ENCODE data around the gene RIMKLB. TPM values are rescaled to one million over a fixed set of nuclear protein-coding genes. Genes with fewer than 3 reads are reported as not detected.

RIMKLB gene
- total RNA-seq, 1 donor from 2014 or later = 42.6 TPM

DNA sequence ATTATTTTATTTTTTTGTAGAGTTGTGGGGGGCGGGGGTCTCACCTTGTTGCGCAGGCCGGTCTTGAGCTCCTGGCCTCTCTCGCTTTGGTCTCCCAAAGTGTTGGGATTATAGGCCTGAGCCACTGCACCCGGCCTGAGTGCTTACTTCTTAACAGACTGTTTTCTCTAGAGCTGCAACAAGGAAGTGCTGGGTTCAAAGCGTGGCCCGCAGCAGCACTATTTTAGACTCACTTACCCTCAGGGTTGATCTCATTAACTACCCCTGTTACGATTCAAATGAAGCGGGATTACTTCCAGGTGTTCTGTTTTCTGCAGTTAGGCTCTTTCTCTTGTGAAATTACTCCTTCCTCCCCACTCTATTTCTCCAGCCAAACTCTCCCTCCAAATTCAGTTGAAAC is 133.3 kb downstream of the RIMKLB start:
- H3K4me3 ChIP-seq (ENCODE audit: low read depth, low read length) = no peak overlapping the region
- H3K36me3 ChIP-seq (ENCODE audit: control insufficient read depth, insufficient read depth, low read length) = no peaks in the 10 kb centered on the region

DNA sequence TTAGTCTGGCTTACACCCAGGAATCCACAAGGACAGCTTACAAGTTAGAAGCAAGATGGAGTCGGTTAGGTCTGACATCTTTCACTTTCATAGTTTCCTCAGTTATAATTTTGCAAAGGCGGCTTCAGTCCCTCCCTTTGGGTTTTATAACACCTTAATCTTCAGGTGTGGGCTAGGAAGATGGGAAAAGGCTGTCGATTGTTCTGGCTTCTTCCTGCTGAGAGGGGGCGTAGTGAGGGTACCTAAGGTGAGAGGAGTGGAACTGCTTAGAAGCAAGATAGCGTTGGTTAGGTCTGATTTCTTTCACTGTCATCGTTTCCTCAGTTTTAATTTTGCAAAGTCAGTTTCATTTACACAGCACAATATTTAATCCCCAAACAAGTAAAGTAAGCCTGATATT is 134.7 kb downstream of the RIMKLB start:
- FAIRE-seq (no peak), DNase-seq (ENCODE audit: low read depth) (no peak)
- Histone ChIP-seq H3K27me3 (ENCODE audit: control insufficient read depth, insufficient read depth, low read length) (no peaks in the 10 kb centered on the region), H3K4me3 (ENCODE audit: low read depth, low read length) (no peak overlapping the region), H3K36me3 (ENCODE audit: control insufficient read depth, insufficient read depth, low read length) (no peaks in the 10 kb centered on the region)
- TF ChIP-seq, protein P1, sequence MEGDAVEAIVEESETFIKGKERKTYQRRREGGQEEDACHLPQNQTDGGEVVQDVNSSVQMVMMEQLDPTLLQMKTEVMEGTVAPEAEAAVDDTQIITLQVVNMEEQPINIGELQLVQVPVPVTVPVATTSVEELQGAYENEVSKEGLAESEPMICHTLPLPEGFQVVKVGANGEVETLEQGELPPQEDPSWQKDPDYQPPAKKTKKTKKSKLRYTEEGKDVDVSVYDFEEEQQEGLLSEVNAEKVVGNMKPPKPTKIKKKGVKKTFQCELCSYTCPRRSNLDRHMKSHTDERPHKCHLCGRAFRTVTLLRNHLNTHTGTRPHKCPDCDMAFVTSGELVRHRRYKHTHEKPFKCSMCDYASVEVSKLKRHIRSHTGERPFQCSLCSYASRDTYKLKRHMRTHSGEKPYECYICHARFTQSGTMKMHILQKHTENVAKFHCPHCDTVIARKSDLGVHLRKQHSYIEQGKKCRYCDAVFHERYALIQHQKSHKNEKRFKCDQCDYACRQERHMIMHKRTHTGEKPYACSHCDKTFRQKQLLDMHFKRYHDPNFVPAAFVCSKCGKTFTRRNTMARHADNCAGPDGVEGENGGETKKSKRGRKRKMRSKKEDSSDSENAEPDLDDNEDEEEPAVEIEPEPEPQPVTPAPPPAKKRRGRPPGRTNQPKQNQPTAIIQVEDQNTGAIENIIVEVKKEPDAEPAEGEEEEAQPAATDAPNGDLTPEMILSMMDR (IDR thresholded peaks at IDR 0.05; ENCODE audit: insufficient read depth, low read length, severe bottlenecking) = no peak

More for the DNA sequence above, 133.3 kb downstream of the RIMKLB start:
- no peak for DNase-seq (ENCODE audit: low read depth)
- FAIRE-seq = no peak
- TF ChIP-seq, protein P1 (IDR thresholded peaks at IDR 0.05; ENCODE audit: insufficient read depth, low read length, severe bottlenecking) = no peak
- H3K27me3 ChIP-seq (ENCODE audit: control insufficient read depth, insufficient read depth, low read length) = no peaks in the 10 kb centered on the region

Other genes starting within 250 kb of the RIMKLB start
- under 0.01 TPM in 1 of 2 replicates, not detected in the other for gene CLEC6A, start 242.0 kb upstream of the RIMKLB start, total RNA-seq
- gene CLEC4D, start 184.5 kb upstream of the RIMKLB start, total RNA-seq = not detected in 2 replicates
- gene CLEC4E, start 157.1 kb upstream of the RIMKLB start, total RNA-seq = not detected in 2 replicates
- gene AICDA, start 85.1 kb upstream of the RIMKLB start, total RNA-seq = not detected in 2 replicates
- 6.6 and 9.0 TPM in 2 replicates for gene MFAP5, start 35.2 kb upstream of the RIMKLB start, total RNA-seq
- gene A2ML1, start 124.6 kb downstream of the RIMKLB start, total RNA-seq = 61.9 and 258 TPM in 2 replicates
- gene PHC1, start 216.5 kb downstream of the RIMKLB start, total RNA-seq = 3.7 and 4.2 TPM in 2 replicates